CD4-positive, alpha-beta T cell treated with Interferon alpha-2 for 1 hour (primary cell): ENCODE results near the gene IFI44.

Experiments used
- DNase-seq, 2 donors: peaks; one replicate each; pipeline ENCODE4 v3.0.0-alpha.2; 2020 to 2022

The IFI44 gene

DNA sequence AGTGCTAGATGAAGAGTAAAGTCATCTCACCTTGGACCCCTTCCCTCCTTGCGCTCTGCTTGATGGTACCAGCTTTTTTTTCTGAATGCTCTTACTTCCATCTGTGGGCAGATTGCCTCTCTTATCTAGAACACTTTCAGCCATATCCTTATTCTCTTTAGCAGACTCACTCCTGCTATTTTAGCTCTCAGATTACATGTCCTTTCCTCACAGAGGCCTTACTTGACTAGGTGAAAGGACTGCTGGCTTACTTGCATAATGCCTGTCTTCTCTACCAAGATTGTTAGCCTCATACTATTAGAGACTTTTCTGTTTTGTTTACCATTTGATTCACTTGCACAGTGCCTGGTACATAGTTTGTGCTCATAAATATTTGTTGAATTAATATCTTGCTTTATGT is 9.3 kb downstream of the IFI44 start:
- DNase-seq, result no peak

DNA sequence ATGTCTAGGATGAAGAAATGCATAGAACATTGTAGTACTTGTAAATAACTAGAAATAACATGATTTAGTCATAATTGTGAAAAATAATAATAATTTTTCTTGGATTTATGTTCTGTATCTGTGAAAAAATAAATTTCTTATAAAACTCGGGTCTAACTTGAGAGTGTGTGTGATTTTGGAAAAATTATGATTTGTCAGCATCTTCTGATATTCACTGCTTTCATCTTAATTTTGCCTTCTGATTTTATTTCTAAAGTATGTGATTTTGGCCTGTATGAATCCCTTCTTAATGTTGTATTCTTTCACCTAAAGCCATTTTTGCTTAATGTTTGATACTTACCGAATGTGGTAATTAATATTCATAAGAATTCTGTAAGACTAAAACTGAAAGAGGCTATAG is 14.3 kb downstream of the IFI44 start:
- DNase-seq, result no peak

DNA sequence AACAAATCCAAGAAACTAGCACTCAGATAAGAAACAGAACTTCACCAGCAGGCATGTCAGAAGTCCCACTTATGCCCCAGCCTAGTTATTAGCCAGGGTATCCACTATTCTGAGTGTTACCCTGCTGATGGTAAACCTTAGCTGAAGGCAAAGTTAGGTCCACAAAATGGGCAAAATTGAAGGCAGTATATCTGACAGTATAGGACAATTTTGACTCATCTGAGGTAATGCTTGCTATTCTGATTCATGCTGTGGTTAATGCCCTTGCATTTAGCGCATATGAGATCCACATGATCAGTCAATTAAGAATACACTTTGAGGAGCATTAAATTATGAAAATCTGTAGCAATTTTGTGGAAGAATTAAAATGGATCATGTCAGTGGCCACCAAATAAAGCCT is 15.1 kb downstream of the IFI44 start:
- DNase-seq, result no peak

DNA sequence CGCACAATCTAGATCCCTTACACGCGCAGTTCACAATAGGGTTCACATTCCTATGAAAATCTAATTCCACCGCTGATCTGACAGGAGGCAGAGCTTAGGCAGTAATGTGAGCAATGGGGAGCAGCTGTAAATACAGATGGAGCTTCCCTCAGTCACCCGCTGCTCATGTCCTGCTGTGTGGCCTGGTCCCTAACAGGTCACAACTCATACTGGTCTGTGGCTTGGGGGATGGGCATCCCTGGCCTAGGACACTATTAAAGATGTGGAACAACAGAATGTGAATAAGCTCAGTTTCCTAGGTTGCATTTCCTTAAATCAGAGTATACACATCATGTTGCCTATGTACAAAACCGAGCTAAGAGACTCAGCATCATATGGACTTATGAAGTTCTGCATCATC is 16.2 kb downstream of the IFI44 start:
- DNase-seq, result no peak

DNA sequence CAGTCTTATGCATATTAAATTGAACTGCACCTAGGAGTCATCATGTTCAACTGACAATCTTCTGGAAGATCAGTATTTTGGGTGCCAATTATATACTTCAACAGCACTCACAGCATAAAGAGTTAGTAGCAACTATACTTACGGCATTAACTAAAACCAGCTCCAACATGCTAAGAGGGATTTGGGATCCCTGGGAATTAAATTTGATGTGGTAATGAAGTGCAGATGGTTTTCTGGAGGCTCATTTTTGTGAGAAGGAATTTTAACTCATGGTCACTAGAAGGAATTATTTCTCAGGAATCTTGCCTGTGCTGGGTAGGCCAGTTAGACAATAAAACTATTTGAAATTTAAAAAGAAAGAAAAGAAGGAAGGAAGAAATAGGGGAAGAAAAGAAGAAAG is 18.3 kb downstream of the IFI44 start:
- no peak for DNase-seq

DNA sequence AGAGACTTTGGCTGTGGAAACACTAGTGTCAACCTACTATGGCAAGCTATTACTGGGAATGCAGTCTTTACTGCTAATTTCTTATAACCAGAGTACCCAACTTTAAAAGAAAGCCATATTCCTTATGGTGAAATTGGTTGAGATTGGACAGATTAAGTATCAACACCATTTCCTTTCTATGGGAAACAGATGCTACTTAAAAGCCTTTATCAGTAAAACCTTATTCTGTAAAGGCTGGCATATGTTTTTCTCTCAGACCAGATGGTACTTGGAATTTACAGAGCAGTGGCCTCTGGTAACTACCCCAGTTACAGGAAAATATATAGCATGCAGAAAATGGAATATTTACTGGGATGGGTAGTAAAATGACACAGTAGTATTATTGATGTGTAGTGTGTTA is 18.8 kb downstream of the IFI44 start:
- no peak for DNase-seq

DNA sequence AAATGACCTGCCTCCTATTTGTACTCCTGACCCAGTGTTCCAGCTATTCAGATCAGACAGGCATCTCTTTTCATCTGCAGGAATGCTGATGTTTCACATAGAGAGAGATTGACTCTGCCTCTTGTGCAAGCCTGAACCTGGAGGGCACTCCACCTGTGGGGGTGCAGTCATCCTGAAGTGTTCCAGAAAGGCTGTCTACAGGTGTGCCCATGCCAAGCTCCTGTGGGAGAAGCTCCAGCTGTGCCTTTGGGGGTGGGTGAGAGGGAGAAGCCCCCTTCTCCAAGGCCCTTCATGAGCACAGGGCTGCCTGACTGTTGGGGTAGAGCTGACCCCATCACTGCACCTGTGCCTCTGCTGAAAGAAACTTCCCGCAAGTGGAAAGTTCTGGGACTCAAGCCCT is 22.8 kb downstream of the IFI44 start:
- no peak for DNase-seq

DNA sequence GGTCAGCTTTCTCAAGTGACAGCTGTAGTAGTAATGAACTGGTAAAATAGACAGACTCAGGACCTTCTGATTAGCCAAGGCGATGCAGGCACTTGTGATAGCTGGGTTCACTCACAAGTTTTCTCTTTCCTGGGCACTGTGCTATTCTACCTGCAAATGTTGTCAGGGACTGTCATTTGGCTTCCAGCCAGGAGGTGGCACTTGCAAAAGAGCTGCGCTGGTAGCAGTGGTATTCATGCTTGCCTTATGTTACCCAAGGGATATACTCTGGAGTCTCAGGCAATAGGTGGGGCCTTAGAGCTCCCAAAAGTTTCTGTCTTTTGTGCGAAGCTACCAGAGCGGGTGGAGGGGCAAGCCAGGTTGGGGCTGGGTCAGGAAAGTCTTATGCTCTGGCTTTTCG is 23.5 kb downstream of the IFI44 start:
- DNase-seq, result no peak

DNA sequence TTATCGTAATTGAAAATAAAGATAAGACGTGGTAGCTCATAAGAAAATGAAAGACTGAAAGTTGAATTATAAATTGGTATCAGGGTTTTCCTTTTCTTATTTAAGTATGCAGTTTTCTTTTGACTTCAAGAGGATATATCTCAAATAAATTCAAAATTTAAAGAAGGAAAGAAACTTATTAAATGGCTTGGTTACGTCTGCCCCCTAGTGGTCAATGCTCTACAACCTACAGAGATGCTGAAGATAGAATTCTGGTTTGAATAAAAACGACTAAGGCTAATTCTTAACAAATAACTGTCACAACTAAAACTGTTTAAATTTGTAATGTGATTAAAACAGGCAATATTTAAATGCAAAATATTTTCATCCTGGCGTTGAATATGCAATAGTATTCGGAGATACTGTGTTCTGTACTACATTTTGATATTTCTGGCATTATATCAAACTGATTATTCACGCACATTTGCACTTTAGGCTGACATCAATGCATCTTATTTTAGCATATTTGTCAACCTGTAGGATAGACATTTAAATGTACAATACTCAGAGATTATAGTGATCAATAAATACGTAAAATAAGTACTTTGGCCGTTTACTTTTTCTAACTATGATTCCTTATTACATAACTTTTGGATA is 26.8 kb downstream of the IFI44 start:
- peak; percentile 33 to 74 for DNase-seq

DNA sequence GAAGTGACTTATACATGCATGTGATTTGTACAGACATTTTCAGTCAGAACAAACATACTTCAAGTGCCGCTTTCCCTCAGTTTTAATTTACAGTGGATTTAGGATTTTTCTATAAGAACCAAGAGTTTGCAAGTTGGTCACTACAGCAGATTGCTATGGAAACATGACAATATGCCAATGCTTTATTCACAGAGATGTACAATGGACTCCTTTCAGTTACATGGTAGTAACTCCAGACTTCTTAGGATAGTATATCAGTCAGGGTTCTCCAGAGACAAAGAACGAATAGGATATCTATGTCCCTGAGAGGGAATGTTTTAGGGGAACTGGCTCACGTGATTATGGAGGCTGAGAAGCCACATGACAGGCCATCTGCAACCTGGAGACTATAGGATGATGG is 27.4 kb downstream of the IFI44 start:
- no peak for DNase-seq

DNA sequence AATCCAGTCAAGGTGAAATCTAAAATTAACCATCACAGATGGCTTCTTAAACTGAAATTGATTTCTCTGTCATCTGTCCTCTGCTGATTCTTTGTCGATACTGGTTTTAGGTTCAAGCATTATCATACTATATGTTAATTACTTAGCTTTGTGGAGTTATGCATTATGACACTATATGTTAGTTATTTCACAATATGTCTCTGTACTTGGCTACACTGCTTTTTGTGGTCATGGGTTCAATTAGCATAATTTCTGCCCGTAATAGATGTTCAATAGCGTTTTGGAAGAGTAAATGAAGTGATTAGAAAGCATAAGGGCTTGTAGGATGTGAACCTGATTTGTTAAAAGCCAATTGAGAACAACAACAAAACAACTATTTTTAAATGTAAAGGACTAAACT is 28.2 kb downstream of the IFI44 start:
- DNase-seq, result no peak

DNA sequence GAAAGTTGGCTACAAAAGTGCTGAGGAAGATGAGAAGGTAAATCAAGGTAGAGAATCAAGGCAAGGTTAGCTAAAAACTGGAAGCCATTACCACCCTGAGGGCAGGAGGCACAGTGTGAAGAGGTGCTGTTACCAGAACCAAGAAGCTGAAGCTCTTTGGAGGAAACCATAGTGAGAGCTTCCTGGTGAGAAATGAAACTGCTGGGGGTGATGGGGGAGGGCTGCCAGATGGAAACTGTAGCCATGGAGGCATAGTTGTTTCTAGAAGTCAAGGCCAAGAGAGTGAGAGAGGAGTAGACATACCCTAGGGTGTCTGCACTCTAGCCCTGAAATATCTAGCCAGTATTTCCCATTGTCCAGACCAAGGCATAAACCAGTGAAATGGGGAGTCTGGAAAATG is 28.7 kb downstream of the IFI44 start:
- DNase-seq, result no peak

DNA sequence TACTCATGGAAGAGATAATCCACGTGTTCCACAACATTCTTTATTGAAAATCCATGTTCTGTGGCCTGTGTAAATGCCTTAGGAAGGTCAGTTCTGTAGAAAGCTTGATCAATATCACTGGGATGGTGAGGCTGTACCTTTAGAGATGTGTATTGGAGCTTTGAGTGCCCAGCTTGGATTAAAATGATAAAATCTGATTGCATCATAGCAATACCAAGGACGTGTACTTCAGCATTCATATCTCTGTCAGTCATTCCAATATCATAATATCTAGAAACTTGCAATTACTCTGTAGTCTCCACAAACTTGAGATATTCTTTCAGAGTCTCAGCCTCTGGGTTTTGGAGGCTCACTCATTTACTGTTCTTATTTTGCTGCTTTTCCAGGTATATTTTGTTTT is 31.6 kb downstream of the IFI44 start:
- DNase-seq, result no peak

DNA sequence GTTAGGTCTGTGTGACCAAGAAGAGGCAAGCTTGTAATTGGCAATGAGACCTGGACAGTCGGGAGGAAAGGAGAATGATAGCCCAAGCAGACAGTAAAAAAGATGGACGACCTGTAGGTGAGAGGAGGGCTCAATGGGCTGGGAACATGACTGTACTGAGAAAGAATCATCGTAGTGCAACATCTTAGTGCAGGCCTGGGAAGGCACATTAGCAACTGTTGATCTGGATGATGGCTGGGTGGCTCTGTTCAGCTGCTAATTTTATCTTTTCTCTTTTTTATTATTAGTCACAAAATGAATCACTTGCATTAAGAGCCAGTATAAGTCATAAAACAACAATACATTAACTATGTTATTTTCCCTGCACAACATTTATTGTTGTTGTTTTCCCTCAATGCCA is 32.9 kb downstream of the IFI44 start:
- DNase-seq, result no peak

DNA sequence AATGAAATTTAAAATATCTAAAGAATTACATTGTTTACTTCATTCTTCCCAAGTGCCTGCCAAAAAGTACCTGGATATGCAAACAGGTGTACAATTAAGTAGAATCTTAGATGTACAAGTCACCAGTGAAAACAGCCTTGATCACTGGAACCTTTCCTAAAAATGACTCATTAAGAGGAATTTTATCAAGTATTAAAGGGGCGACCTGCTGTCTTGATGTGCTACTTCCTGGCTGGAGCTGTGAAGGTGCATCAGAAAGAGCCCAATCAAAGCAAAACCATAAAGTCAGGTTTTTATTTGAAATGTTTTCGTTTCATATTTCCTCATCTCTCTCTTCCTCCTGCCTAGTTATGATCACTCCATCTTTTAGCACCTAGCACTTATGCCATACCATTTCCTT is 33.4 kb downstream of the IFI44 start:
- no peak for DNase-seq

DNA sequence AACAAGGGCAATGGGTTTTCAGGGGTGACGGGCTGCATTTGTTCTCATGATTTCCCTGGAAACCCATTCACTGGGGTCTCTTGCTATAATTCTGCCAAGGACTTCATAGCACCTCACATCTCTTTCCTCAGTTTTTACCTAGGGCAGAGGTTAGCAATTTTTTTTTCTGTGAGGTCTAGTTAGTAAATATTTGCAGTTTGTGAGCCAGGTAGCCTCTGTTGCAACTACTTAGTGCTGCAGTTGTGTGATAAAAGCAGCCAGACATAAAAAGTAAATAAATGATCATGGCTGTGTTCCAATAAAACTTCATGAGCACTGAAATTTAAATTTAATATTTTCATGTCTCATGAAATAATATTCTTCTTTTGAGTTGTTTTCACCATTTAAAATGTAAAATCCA is 37.7 kb downstream of the IFI44 start:
- no peak for DNase-seq

DNA sequence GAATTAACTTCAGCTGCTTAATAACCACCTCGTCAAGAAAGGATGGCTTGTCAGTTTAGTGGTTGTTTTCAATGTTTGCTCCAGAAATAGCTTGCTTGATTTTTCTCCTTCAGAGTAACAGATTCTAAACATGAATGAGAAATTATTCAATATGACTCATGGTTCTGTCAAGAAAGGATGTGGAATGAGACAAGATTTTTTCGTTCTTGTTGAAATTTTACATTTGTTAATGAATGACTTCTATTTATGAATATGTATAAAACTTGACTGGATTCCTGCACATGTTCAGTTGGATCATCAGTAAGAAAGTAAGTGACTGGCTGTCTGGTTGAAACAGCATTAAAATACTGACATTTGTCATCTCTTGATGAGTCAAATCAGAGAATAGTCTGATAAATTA is 38.3 kb downstream of the IFI44 start:
- no peak for DNase-seq

DNA sequence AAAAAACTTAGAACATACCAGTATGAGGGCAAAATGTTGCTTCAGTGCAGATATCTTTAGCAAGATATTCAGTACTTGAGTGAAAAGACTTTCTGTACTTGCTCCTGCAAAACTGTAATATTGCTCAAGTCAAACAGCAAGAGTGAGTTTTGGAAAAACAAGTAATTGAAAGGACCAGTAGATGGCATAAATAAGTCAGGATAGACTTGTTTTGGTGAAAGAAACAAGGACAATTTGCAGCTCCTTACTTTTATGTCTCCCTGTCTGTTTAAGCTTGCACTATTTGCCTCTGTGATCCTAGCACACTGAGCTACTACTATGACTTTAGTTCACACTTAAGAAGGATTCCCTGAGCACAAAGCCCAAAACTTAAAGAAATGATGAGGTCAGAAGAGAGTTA is 39.1 kb downstream of the IFI44 start:
- DNase-seq, result no peak

DNA sequence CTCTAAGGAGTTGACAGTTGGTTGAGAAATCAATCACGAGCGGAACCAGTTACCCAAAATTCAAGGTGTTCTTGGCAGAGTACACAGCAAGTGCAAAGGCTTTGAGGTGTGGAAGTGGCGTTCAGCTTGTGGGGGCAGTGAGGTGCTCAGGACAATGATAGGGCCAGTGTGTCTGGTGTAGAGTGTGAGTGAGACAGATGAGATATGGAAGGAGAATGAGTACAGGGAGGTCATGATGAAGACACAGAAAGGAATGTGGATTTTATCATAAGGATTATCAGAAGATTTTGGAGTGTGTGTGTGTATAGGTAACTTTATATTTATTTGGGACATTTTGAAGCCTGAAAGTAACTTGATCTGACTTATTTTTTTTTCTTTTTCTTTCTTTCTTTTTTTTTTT is 40.9 kb downstream of the IFI44 start:
- DNase-seq, result no peak

DNA sequence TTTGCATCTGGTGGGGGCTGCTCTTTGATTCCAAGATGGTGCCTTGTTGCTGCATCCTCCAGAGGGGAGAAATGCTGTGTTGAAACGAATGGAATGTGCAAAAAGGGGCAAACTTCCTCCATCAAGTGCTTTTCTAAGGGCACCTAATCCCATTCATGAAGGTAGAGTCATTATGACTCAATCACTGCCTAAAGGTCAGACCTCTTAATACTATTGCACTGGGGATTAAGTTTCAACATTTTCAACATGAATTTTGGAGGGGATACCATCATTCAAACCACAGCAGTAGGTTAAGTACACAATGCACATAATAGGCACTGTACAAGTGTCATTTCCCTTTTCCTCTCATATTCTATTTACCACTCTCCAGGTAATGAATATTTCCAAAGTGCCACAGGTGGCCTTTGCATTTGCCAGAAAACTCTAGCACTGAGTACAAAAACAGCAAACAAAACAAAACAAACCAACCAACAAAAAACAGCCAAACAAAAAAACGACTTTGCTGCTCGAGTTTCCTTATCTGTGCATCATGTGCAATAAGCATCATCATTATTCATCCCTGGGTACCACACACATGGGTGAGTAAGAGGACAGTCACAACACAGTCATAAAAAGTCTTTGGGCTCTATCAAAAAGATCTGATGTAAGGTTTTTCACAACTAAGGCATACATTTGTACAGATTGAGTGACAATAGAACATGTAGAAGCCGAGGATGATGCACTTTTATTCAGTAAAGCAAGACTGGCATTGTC is 42.5 kb downstream of the IFI44 start:
- no peak for DNase-seq

DNA sequence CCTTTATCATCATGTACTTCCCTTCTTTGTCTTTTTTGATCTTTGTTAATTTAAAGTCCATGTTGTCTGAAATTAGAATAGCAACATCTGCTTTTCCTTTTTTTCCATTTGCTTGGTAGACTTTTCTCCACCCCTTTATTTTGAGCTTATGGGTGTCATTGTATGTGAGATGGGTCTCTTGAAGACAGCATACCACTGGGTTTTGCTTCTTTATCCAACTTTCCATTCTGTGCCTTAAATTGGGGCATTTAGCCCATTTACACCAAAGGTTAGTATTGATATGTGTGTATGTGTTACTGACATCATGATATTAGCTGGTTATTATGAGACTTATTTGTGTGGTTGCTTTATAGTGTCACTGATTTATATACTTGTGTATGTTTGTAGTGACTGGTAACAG is 50.2 kb downstream of the IFI44 start:
- DNase-seq, result no peak

DNA sequence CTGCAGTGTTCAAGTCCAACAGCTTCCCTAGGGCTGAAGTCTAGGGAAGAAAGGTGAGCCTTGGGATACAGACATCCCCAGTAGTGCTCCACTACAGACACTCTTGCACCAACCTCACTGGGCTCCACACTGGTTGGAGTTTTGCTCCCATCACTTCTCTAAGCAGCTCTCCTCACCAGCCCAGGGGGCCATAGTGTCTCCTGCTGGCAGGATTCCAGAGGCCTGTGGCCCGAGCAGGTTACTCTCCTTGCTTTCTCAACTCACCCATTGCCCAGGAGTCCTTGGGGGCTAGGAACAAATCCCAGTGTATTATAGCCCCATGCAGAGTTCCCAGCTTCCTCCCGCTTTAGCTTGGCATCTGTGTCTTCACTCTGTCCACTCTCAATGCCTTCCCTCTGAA is 52.8 kb downstream of the IFI44 start:
- DNase-seq, result no peak

DNA sequence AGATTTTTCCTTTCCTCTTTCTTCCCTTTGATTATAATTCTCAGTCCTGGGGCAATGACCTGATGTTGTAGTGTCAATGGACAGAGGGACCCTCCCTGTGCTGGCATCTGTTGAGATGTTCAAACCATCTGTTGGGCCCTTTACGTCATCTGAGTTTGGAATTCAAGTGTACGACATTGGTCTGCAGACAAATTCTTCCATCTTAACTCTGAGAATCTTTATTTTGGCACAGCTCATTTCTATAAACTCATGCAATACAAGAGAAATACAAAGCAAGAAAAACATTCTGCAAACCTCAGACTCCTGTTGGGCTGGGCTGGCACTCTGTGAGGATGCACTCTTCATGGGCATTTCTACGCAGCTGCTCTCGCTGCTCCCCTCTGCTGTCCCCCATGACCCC is 54.2 kb downstream of the IFI44 start:
- no peak for DNase-seq

DNA sequence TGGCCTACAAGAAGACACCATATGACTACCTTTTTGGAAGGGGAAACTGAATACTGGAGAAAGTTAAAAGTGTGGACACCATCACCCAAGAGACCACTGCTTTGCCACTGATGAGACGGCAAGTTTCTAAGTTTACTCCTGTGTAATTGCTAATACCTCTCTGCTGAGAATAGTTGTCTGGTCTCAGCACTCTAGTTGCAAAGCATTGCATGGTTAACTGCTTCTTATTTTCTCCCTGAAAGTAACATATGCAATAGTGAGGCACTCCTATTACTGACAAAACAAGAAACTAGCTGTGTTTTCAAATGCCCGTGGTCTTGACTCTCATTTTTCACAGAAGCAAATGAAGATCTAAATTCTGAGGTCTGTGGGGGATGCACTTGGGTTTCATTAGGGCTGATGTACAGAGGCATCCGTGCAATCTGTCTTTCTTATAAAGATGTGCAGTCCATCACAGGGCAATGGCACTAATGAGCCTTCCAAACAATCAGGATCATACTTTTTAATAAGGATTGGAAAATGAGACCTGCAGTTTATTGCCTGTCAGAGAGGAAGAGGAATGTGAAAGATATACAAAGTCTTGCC is 62.9 kb downstream of the IFI44 start:
- no peak for DNase-seq

DNA sequence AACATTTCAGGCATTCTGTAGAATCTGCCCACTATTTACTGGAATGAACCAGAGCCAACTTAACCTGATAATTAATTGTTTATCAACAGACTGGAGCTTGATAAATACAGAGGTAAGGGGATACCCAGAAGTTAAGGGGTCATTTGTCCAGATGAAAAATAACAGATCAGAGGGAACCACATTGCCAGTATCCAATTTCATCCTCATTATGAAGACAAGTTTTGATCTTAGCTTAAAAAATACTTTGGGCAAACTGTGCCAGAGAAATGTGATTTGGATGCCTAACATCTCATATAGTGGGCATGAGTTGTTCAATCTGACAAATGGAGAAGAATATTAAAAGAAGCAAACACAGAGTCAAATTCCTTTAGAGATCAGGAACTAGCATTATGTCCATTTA is 63.7 kb downstream of the IFI44 start:
- DNase-seq, result no peak
